Chondrocyte (in vitro differentiated cells): Measurements from ENCODE around the gene PWP2. TPM values are rescaled to one million over a fixed set of nuclear protein-coding genes. Genes with fewer than 3 reads are reported as not detected.

Experiments used
- DNase-seq: peaks from one replicate; pipeline ENCODE4 v3.0.0; 2021; ENCODE audit warnings: mixed read lengths, low spot score
- H3K27ac Mint-ChIP-seq: one replicate; pipeline ENCODE4 v1.8.0; 2021; ENCODE audit warnings: mild to moderate bottlenecking, moderate library complexity, mixed read lengths; ENCODE audit not compliant: unreplicated experiment
- H3K27me3 Mint-ChIP-seq: 2 replicates; pipeline ENCODE4 v1.8.0; 2021; ENCODE audit warnings: low read depth, mixed read lengths
- H3K36me3 Mint-ChIP-seq: 2 replicates; pipeline ENCODE4 v1.8.0; 2021; ENCODE audit warnings: low read depth, mixed read lengths
- H3K4me1 Mint-ChIP-seq: 2 replicates; pipeline ENCODE4 v1.8.0; 2021; ENCODE audit warnings: low read depth, mild to moderate bottlenecking, mixed read lengths
- H3K4me3 Mint-ChIP-seq: one replicate; pipeline ENCODE4 v1.8.0; 2021; ENCODE audit warnings: mild to moderate bottlenecking, moderate library complexity, mixed read lengths; ENCODE audit not compliant: unreplicated experiment
- H3K9me3 Mint-ChIP-seq: 2 replicates; pipeline ENCODE4 v1.8.0; 2021; ENCODE audit warnings: low read depth, mixed read lengths
- total RNA-seq: library from RNA; stranded (reverse); gene quantifications from 3 replicates; pipeline ENCODE4 v1.2.1, GENCODE V29; 2021
- TF ChIP-seq, protein P1 (sequence below): fragments of 200-600 bp; sonication (generic); IDR thresholded peaks from 2 replicates; pipeline ENCODE4 v1.5.0; 2021; ENCODE audit warnings: antibody characterized with exemption, mild to moderate bottlenecking, moderate library complexity

PWP2 gene
- total RNA-seq, 1 donor from 2014 or later, result 1.9 TPM

DNA sequence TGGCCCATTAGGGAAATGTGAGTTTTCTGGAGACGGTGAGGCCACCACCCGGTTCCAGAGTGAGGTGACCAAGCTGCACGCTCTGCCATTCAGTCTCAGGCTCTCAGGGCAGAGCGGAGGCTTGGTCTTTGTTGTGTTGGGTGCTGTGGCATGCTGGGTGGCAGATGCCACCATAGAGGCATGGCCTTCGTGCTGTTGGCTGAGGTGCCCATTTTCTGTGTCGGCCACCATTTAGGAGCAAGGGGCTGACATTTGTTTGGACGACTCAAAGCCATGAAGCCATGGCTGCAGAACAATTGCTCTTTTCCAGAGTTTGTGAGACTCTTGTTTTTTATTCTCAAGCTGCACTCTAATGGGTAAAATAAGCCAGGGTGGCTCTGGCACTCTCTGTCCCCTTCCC, 36.8 kb upstream of the PWP2 start:
- Mint-ChIP-seq H3K27ac (no peak overlapping the region), H3K9me3 (no peaks in the 10 kb centered on the region), H3K27me3 (no peaks in the 10 kb centered on the region), H3K4me1 (peaks cover 5% of the 10 kb centered on the region), H3K4me3 (no peak overlapping the region), H3K36me3 (peaks cover 24% of the 10 kb centered on the region)
- no peak for DNase-seq
- TF ChIP-seq, protein P1, sequence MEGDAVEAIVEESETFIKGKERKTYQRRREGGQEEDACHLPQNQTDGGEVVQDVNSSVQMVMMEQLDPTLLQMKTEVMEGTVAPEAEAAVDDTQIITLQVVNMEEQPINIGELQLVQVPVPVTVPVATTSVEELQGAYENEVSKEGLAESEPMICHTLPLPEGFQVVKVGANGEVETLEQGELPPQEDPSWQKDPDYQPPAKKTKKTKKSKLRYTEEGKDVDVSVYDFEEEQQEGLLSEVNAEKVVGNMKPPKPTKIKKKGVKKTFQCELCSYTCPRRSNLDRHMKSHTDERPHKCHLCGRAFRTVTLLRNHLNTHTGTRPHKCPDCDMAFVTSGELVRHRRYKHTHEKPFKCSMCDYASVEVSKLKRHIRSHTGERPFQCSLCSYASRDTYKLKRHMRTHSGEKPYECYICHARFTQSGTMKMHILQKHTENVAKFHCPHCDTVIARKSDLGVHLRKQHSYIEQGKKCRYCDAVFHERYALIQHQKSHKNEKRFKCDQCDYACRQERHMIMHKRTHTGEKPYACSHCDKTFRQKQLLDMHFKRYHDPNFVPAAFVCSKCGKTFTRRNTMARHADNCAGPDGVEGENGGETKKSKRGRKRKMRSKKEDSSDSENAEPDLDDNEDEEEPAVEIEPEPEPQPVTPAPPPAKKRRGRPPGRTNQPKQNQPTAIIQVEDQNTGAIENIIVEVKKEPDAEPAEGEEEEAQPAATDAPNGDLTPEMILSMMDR, result no peak

GRCh38 chr21:44071359-44072104, 35.7 kb upstream of the PWP2 start:
- H3K4me3 Mint-ChIP-seq, result no peak overlapping the region
- H3K27me3 Mint-ChIP-seq, result no peaks in the 10 kb centered on the region
- TF ChIP-seq, protein P1, result peak; percentile 9
- H3K4me1 Mint-ChIP-seq, result peaks cover 5% of the 10 kb centered on the region
- H3K9me3 Mint-ChIP-seq, result no peaks in the 10 kb centered on the region
- peaks cover 25% of the 10 kb centered on the region for H3K36me3 Mint-ChIP-seq
- H3K27ac Mint-ChIP-seq, result no peak overlapping the region
- DNase-seq, result peak; percentile 65

GRCh38 chr21:44072111-44072510, 35.1 kb upstream of the PWP2 start:
- no peak overlapping the region for H3K4me3 Mint-ChIP-seq
- peaks cover 29% of the 10 kb centered on the region for H3K36me3 Mint-ChIP-seq

GRCh38 chr21:44074315-44074958, 32.8 kb upstream of the PWP2 start:
- Mint-ChIP-seq H3K4me3 (no peak overlapping the region), H3K9me3 (no peaks in the 10 kb centered on the region), H3K36me3 (peaks cover 30% of the 10 kb centered on the region), H3K27me3 (no peaks in the 10 kb centered on the region), H3K27ac (no peak overlapping the region), H3K4me1 (no peaks in the 10 kb centered on the region)
- peak; percentile 72 for DNase-seq
- TF ChIP-seq, protein P1, result no peak

More at GRCh38 chr21:44072111-44072510, 35.1 kb upstream of the PWP2 start:
- H3K27ac Mint-ChIP-seq, result no peak overlapping the region
- no peaks in the 10 kb centered on the region for H3K27me3 Mint-ChIP-seq
- peak; percentile 79 for DNase-seq
- H3K9me3 Mint-ChIP-seq, result no peaks in the 10 kb centered on the region
- TF ChIP-seq, protein P1, result peak; percentile 2
- peaks cover 3% of the 10 kb centered on the region for H3K4me1 Mint-ChIP-seq

DNA sequence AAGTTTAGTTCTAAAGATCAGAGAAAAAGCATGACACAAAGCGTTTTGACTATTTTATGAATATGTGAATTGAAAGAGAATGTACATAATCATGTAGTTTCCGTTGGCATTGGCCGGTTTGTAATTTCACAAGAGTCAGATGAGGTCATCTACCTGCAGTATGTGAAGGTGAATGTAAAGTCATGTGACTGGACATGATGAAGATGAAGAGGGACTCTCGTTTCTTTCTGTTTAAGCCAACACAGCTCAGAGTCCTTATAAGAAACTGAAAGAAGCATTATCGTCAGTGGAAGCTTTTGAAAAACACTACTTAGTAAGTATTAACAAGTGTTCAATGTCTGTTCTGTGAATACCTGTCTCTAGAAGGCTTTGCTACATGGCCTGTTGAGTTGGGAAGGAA, 30.9 kb upstream of the PWP2 start:
- peaks cover 38% of the 10 kb centered on the region for H3K36me3 Mint-ChIP-seq
- TF ChIP-seq, protein P1, result no peak
- no peaks in the 10 kb centered on the region for H3K9me3 Mint-ChIP-seq
- H3K4me1 Mint-ChIP-seq, result no peaks in the 10 kb centered on the region
- no peaks in the 10 kb centered on the region for H3K27me3 Mint-ChIP-seq
- DNase-seq, result no peak
- no peak overlapping the region for H3K4me3 Mint-ChIP-seq
- no peak overlapping the region for H3K27ac Mint-ChIP-seq
